ENCODE data around the gene JADE1.
A peak's percentile ranks its signal among the peaks of the same experiment; 100 is the strongest.

JADE1 gene

DNA sequence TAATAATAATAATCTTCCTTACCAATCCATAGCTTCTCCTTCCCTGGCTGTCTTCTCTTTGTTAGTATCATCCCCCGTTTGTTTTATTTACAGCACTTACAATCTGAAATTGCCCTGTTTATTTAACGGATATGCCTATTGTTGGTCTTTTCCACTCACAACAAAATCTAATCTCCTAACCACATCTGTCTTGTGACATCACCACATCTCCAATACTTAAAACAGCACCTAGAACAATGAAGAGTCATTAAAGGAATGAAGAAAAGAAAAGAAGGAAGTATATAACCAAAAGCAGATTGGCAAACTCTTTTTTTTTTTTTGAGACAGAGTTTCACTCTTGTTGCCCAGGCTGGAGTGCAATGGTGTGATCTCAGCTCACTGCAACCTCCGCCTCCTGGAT lies 38.7 kb upstream of the JADE1 start:
- no peak overlapping the region for H2BK12ac ChIP-seq (ENCODE audit: low read length)
- H3K4me2 ChIP-seq (ENCODE audit: low read length) = no peak overlapping the region
- no peaks in the 10 kb centered on the region for H3K79me1 ChIP-seq (ENCODE audit: low read length)
- no peak overlapping the region for H3K27ac ChIP-seq (ENCODE audit: low read depth, low read length)
- H2BK120ac ChIP-seq (ENCODE audit: insufficient read depth, low read length, poor library complexity) = no peak overlapping the region
- no peak overlapping the region for H2AK5ac ChIP-seq (ENCODE audit: low read length)
- WGBS (ENCODE audit: extremely low coverage, insufficient coverage, insufficient read length) = no CpG with 5 or more reads among the region's 3 CpGs
- H3K4me1 ChIP-seq (ENCODE audit: control insufficient read depth in 1 of 2, insufficient read depth in 2 of 2, low read length in 2 of 2) = peaks cover 0 to 4% of the 10 kb centered on the region in 2 experiments
- H4K12ac ChIP-seq (ENCODE audit: low read depth, low read length) = no peak overlapping the region
- no peak overlapping the region for H3K4ac ChIP-seq (ENCODE audit: low read depth, low read length)
- no peak overlapping the region for H4K91ac ChIP-seq (ENCODE audit: low read depth, low read length)
- H3K79me2 ChIP-seq (ENCODE audit: control insufficient read depth, insufficient read depth, low read length, poor library complexity) = no peaks in the 10 kb centered on the region
- no peaks in the 10 kb centered on the region for H3K27me3 ChIP-seq (ENCODE audit: insufficient read depth, low read length)
- H3K9ac ChIP-seq (ENCODE audit: low read length) = no peak overlapping the region
- H2BK5ac ChIP-seq (ENCODE audit: low read depth, low read length, poor library complexity) = no peak overlapping the region
- no peak overlapping the region for H3K4me3 ChIP-seq (ENCODE audit: low read depth, low read length)
- no peak overlapping the region for H3K14ac ChIP-seq (ENCODE audit: low read length)
- DNase-seq = no peak
- no peaks in the 10 kb centered on the region for H3K9me3 ChIP-seq (ENCODE audit: insufficient read depth, low read depth, low read length)
- H2AFZ ChIP-seq (ENCODE audit: insufficient read depth, low read length, poor library complexity) = no peak overlapping the region
- no peak overlapping the region for H4K8ac ChIP-seq (ENCODE audit: low read depth, low read length)
- H3K36me3 ChIP-seq (ENCODE audit: control insufficient read depth in 1 of 2, insufficient read depth in 2 of 2, low read length in 2 of 2) = no peaks in the 10 kb centered on the region
- H3K23ac ChIP-seq (ENCODE audit: low read length) = no peak overlapping the region
- H3K18ac ChIP-seq (ENCODE audit: low read length) = no peak overlapping the region

DNA sequence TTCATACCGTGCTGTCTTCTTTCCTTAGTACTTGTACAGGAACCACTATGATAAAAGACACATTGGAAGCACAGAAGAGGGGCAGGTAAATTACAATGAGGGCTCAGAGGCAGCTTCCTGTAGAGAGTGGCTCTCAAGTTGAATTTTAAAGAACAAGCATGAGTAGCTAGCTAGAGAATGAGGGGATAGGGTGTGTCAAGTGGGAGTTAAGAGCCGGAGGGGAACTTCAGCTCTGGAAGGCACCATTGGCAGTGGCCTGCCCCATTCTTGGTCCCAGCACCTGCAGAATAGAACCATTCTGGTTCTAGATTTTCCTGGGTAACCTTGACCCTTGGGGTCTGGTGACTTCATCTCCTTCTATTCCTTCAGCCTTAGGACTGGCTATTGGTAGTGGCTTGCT lies 34.0 kb upstream of the JADE1 start:
- Histone ChIP-seq H4K91ac (ENCODE audit: low read depth, low read length) (no peak overlapping the region), H3K9me3 (ENCODE audit: insufficient read depth, low read depth, low read length) (no peaks in the 10 kb centered on the region), H4K12ac (ENCODE audit: low read depth, low read length) (no peak overlapping the region), H3K27ac (ENCODE audit: low read depth, low read length) (no peak overlapping the region), H3K18ac (ENCODE audit: low read length) (no peak overlapping the region), H2BK5ac (ENCODE audit: low read depth, low read length, poor library complexity) (no peak overlapping the region), H3K4me1 (ENCODE audit: control insufficient read depth in 1 of 2, insufficient read depth in 2 of 2, low read length in 2 of 2) (peaks cover 0 to 2% of the 10 kb centered on the region in 2 experiments), H3K23ac (ENCODE audit: low read length) (no peak overlapping the region), H2BK12ac (ENCODE audit: low read length) (no peak overlapping the region), H2BK120ac (ENCODE audit: insufficient read depth, low read length, poor library complexity) (no peak overlapping the region), H3K4me3 (ENCODE audit: low read depth, low read length) (no peak overlapping the region), H3K14ac (ENCODE audit: low read length) (no peak overlapping the region), H3K36me3 (ENCODE audit: control insufficient read depth in 1 of 2, insufficient read depth in 2 of 2, low read length in 2 of 2) (no peaks in the 10 kb centered on the region), H2AFZ (ENCODE audit: insufficient read depth, low read length, poor library complexity) (no peak overlapping the region), H3K79me2 (ENCODE audit: control insufficient read depth, insufficient read depth, low read length, poor library complexity) (no peaks in the 10 kb centered on the region), H3K27me3 (ENCODE audit: insufficient read depth, low read length) (no peaks in the 10 kb centered on the region), H3K9ac (ENCODE audit: low read length) (no peak overlapping the region), H4K8ac (ENCODE audit: low read depth, low read length) (no peak overlapping the region), H3K4me2 (ENCODE audit: low read length) (no peak overlapping the region), H2AK5ac (ENCODE audit: low read length) (no peak overlapping the region), H3K79me1 (ENCODE audit: low read length) (peaks cover 2% of the 10 kb centered on the region), H3K4ac (ENCODE audit: low read depth, low read length) (no peak overlapping the region)
- no CpG with 5 or more reads among the region's 2 CpGs for WGBS (ENCODE audit: extremely low coverage, insufficient coverage, insufficient read length)
- DNase-seq = no peak

DNA sequence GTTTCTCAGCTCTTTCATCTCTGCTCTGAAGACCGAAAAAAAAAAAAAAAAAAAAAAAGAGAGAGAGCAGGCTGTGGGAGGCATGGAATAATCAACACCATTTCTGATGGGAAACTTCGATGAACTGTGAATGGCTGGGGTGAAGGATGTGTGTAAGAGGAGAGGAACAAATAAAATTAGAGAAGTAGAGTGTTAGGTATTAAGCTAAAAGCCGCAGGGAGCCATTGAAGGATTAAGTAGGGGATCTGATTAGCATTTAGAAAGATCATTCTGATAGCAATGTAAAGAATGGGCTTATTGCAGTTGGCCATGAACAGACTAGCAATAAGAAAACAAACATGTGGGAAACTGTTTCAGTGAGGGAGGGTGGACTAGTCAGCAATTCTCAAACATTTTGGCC lies 33.6 kb upstream of the JADE1 start:
- Histone ChIP-seq H3K18ac (ENCODE audit: low read length) (no peak overlapping the region), H2BK12ac (ENCODE audit: low read length) (no peak overlapping the region), H4K12ac (ENCODE audit: low read depth, low read length) (no peak overlapping the region), H2AK5ac (ENCODE audit: low read length) (no peak overlapping the region), H3K14ac (ENCODE audit: low read length) (no peak overlapping the region), H3K9me3 (ENCODE audit: insufficient read depth, low read depth, low read length) (no peaks in the 10 kb centered on the region), H2BK120ac (ENCODE audit: insufficient read depth, low read length, poor library complexity) (no peak overlapping the region), H3K4me1 (ENCODE audit: control insufficient read depth in 1 of 2, insufficient read depth in 2 of 2, low read length in 2 of 2) (peaks cover 0 to 2% of the 10 kb centered on the region in 2 experiments), H3K79me2 (ENCODE audit: control insufficient read depth, insufficient read depth, low read length, poor library complexity) (no peaks in the 10 kb centered on the region), H3K27me3 (ENCODE audit: insufficient read depth, low read length) (no peaks in the 10 kb centered on the region), H3K4me2 (ENCODE audit: low read length) (no peak overlapping the region), H4K8ac (ENCODE audit: low read depth, low read length) (no peak overlapping the region), H3K27ac (ENCODE audit: low read depth, low read length) (no peak overlapping the region), H3K36me3 (ENCODE audit: control insufficient read depth in 1 of 2, insufficient read depth in 2 of 2, low read length in 2 of 2) (no peaks in the 10 kb centered on the region), H3K4ac (ENCODE audit: low read depth, low read length) (no peak overlapping the region), H3K4me3 (ENCODE audit: low read depth, low read length) (no peak overlapping the region), H3K9ac (ENCODE audit: low read length) (no peak overlapping the region), H2BK5ac (ENCODE audit: low read depth, low read length, poor library complexity) (no peak overlapping the region), H3K79me1 (ENCODE audit: low read length) (peaks cover 2% of the 10 kb centered on the region), H2AFZ (ENCODE audit: insufficient read depth, low read length, poor library complexity) (no peak overlapping the region), H3K23ac (ENCODE audit: low read length) (no peak overlapping the region), H4K91ac (ENCODE audit: low read depth, low read length) (peak overlapping the region; percentile 12)
- no CpG with 5 or more reads among the region's 3 CpGs for WGBS (ENCODE audit: extremely low coverage, insufficient coverage, insufficient read length)
- DNase-seq = peak in 1 of 2 donors; percentile 23

DNA sequence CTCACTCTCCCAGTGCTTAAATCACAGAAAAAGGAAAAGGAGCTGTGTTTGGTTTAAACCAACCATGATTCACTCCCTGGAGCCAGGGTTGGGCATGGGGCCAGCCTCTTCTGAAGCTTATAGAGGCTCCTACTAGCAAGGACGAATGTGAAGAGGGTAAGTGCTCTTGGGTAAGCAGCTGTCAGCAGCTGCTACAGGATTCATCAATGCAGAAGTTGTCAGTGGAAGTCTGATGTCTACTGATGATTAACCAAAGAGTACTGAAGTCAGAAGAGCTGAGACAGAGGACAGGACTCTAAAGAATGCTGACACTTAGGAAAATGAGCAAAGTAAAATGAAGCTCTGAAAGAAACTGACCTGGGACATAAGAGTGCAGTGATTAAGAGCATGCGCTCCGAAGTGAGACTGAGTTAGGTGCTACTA lies 32.7 kb upstream of the JADE1 start:
- Histone ChIP-seq H4K12ac (ENCODE audit: low read depth, low read length) (no peak overlapping the region), H3K9me3 (ENCODE audit: insufficient read depth, low read depth, low read length) (no peaks in the 10 kb centered on the region), H3K23ac (ENCODE audit: low read length) (no peak overlapping the region), H3K79me1 (ENCODE audit: low read length) (peaks cover 2% of the 10 kb centered on the region), H4K91ac (ENCODE audit: low read depth, low read length) (no peak overlapping the region), H4K8ac (ENCODE audit: low read depth, low read length) (no peak overlapping the region), H2BK120ac (ENCODE audit: insufficient read depth, low read length, poor library complexity) (no peak overlapping the region), H2AK5ac (ENCODE audit: low read length) (no peak overlapping the region), H3K14ac (ENCODE audit: low read length) (no peak overlapping the region), H3K27ac (ENCODE audit: low read depth, low read length) (peak overlapping the region; percentile 52), H2AFZ (ENCODE audit: insufficient read depth, low read length, poor library complexity) (no peak overlapping the region), H3K4me2 (ENCODE audit: low read length) (no peak overlapping the region), H3K36me3 (ENCODE audit: control insufficient read depth in 1 of 2, insufficient read depth in 2 of 2, low read length in 2 of 2) (no peaks in the 10 kb centered on the region), H3K18ac (ENCODE audit: low read length) (no peak overlapping the region), H2BK12ac (ENCODE audit: low read length) (no peak overlapping the region), H3K4ac (ENCODE audit: low read depth, low read length) (no peak overlapping the region), H3K9ac (ENCODE audit: low read length) (no peak overlapping the region), H3K4me1 (ENCODE audit: control insufficient read depth in 1 of 2, insufficient read depth in 2 of 2, low read length in 2 of 2) (peaks cover 0 to 2% of the 10 kb centered on the region in 2 experiments), H3K79me2 (ENCODE audit: control insufficient read depth, insufficient read depth, low read length, poor library complexity) (no peaks in the 10 kb centered on the region), H3K27me3 (ENCODE audit: insufficient read depth, low read length) (no peaks in the 10 kb centered on the region), H2BK5ac (ENCODE audit: low read depth, low read length, poor library complexity) (no peak overlapping the region), H3K4me3 (ENCODE audit: low read depth, low read length) (no peak overlapping the region)
- WGBS (ENCODE audit: extremely low coverage, insufficient coverage, insufficient read length) = no CpG with 5 or more reads among the region's 3 CpGs
- DNase-seq = peak; percentile 87 to 92

Data from trophoblast cell (in vitro differentiated cells and primary cell).